Iris pigment epithelial cell (primary cell): Measurements from ENCODE around the gene CEL.
"Not testable (repeated sequence)": the region's sequence is repeated elsewhere in the genome, so short reads cannot be mapped to it uniquely, and the experiment has no call there.

Source experiments
- DNase-seq: peaks from one replicate; pipeline ENCODE4 v3.0.0-alpha.2; 2011; ENCODE audit warnings: low read depth

CEL gene

GRCh38 chr9:133061764-133062145 is at the start of gene CEL:
Gene CEL, plus strand, starts transcription at chr9:133061981. Its CDS starts 22 bp downstream, at chr9:133062003.
- DNase-seq: not testable (repeated sequence)

- no peak for DNase-seq
Measured at GRCh38 chr9:133014696-133015095, 47.1 kb upstream of the CEL start.

GRCh38 chr9:133023117-133023890 is 38.5 kb upstream of the CEL start:
- DNase-seq: no peak

- no peak for DNase-seq
Measured at GRCh38 chr9:133026426-133026825, 35.4 kb upstream of the CEL start.

GRCh38 chr9:133027134-133027533 is 34.6 kb upstream of the CEL start:
- DNase-seq: no peak

GRCh38 chr9:133028221-133028620 is 33.6 kb upstream of the CEL start:
- no peak for DNase-seq

GRCh38 chr9:133029994-133030316 is 31.8 kb upstream of the CEL start:
- DNase-seq: no peak

- peak; percentile 99 for DNase-seq
Measured at GRCh38 chr9:133030317-133031129, 31.3 kb upstream of the CEL start, which contains the start of gene GTF3C5. Gene GTF3C5, plus strand, starts transcription at chr9:133030997. Its CDS starts 15 bp downstream, at chr9:133031012.

GRCh38 chr9:133031130-133031422 is 30.7 kb upstream of the CEL start:
- DNase-seq: peak; percentile 8

- no peak for DNase-seq
Measured at GRCh38 chr9:133031496-133031911, 30.3 kb upstream of the CEL start.

GRCh38 chr9:133032171-133032570 is 29.6 kb upstream of the CEL start:
- DNase-seq: no peak

GRCh38 chr9:133035669-133036068 is 26.1 kb upstream of the CEL start:
- no peak for DNase-seq

- no peak for DNase-seq
Measured at GRCh38 chr9:133037775-133038515, 23.8 kb upstream of the CEL start.

GRCh38 chr9:133040892-133041479 is 20.8 kb upstream of the CEL start:
- peak; percentile 53 for DNase-seq

GRCh38 chr9:133041958-133042357 is 19.8 kb upstream of the CEL start:
- no peak for DNase-seq

GRCh38 chr9:133042676-133043075 is 19.1 kb upstream of the CEL start:
- no peak for DNase-seq

GRCh38 chr9:133043449-133044035 is 18.2 kb upstream of the CEL start:
- DNase-seq: no peak

- DNase-seq: no peak
Measured at GRCh38 chr9:133044125-133044524, 17.7 kb upstream of the CEL start.

- no peak for DNase-seq
Measured at GRCh38 chr9:133044661-133045060, 17.1 kb upstream of the CEL start.

GRCh38 chr9:133045132-133045531 is 16.6 kb upstream of the CEL start:
- no peak for DNase-seq

- DNase-seq: no peak
Measured at GRCh38 chr9:133046196-133046899, 15.4 kb upstream of the CEL start.
